Renal cortex interstitium (tissue), 15 donors: Measurements from ENCODE around the gene CMTR1. TPM values are rescaled to one million over a fixed set of nuclear protein-coding genes. Genes with fewer than 3 reads are reported as not detected.
"Not testable (repeated sequence)": the region's sequence is repeated elsewhere in the genome, so short reads cannot be mapped to it uniquely, and the experiment has no call there.

Experiments
- DNase-seq, 11 donors: peaks; one replicate each; pipeline ENCODE4 v3.0.0-alpha.2; 2013; ENCODE audit warnings: low read depth in 9 of 11, low spot score in 4 of 11; ENCODE audit errors: extremely low read depth in 1 of 11
- long read RNA-seq, 16 experiments: transcript quantifications; one replicate each; lab custom pipeline, GENCODE V29; 2026
- polyA plus RNA-seq, 3 donors: library from polyadenylated mRNA; unstranded; fragments of 120-200 nt; gene quantifications; one replicate each; pipeline ENCODE4 v1.2.1, GENCODE V29; 2013; ENCODE audit not compliant: insufficient read length in 3 of 3

The CMTR1 gene, protein sequence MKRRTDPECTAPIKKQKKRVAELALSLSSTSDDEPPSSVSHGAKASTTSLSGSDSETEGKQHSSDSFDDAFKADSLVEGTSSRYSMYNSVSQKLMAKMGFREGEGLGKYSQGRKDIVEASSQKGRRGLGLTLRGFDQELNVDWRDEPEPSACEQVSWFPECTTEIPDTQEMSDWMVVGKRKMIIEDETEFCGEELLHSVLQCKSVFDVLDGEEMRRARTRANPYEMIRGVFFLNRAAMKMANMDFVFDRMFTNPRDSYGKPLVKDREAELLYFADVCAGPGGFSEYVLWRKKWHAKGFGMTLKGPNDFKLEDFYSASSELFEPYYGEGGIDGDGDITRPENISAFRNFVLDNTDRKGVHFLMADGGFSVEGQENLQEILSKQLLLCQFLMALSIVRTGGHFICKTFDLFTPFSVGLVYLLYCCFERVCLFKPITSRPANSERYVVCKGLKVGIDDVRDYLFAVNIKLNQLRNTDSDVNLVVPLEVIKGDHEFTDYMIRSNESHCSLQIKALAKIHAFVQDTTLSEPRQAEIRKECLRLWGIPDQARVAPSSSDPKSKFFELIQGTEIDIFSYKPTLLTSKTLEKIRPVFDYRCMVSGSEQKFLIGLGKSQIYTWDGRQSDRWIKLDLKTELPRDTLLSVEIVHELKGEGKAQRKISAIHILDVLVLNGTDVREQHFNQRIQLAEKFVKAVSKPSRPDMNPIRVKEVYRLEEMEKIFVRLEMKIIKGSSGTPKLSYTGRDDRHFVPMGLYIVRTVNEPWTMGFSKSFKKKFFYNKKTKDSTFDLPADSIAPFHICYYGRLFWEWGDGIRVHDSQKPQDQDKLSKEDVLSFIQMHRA
- 10 to 100 TPM; 44.9 to 53.3 (median 46.6) TPM for polyA plus RNA-seq
- long read RNA-seq, donor 1, full-length matches to known transcripts: 1 of 1 reads
- long read RNA-seq, donor 1, partial matches to known transcripts: 0 of 1 reads
- long read RNA-seq, donor 1, other reads (novel, unspliced or antisense): 0 of 1 reads
- long read RNA-seq, donor 2, full-length matches to known transcripts: 1 of 1 reads
- long read RNA-seq, donor 2, partial matches to known transcripts: 0 of 1 reads
- long read RNA-seq, donor 2, other reads (novel, unspliced or antisense): 0 of 1 reads
- long read RNA-seq, donor 3, full-length matches to known transcripts: 1 of 1 reads
- long read RNA-seq, donor 3, partial matches to known transcripts: 0 of 1 reads
- long read RNA-seq, donor 3, other reads (novel, unspliced or antisense): 0 of 1 reads
- long read RNA-seq, donor 4, full-length matches to known transcripts: 2 of 2 reads
- long read RNA-seq, donor 4, partial matches to known transcripts: 0 of 2 reads
- long read RNA-seq, donor 4, other reads (novel, unspliced or antisense): 0 of 2 reads
- long read RNA-seq, donor 5: 0 reads
- long read RNA-seq, donor 6, full-length matches to known transcripts: 2 of 18 reads
- long read RNA-seq, donor 6, partial matches to known transcripts: 16 of 18 reads
- long read RNA-seq, donor 6, other reads (novel, unspliced or antisense): 0 of 18 reads
- long read RNA-seq, donor 7, full-length matches to known transcripts: 3 of 3 reads
- long read RNA-seq, donor 7, partial matches to known transcripts: 0 of 3 reads
- long read RNA-seq, donor 7, other reads (novel, unspliced or antisense): 0 of 3 reads
- long read RNA-seq, donor 8: 0 reads
- long read RNA-seq, donor 9, partial matches to known transcripts: 8 of 48 reads
- long read RNA-seq, donor 9, other reads (novel, unspliced or antisense): 40 of 48 reads
- long read RNA-seq, donor 10, full-length matches to known transcripts: 2 of 2 reads
- long read RNA-seq, donor 10, partial matches to known transcripts: 0 of 2 reads
- long read RNA-seq, donor 10, other reads (novel, unspliced or antisense): 0 of 2 reads
- long read RNA-seq, donor 11, full-length matches to known transcripts: 1 of 1 reads
- long read RNA-seq, donor 11, partial matches to known transcripts: 0 of 1 reads
- long read RNA-seq, donor 11, other reads (novel, unspliced or antisense): 0 of 1 reads
- long read RNA-seq, donor 12: 0 reads
- long read RNA-seq, donor 13: 0 reads
- long read RNA-seq, donor 14, full-length matches to known transcripts: 6 of 6 reads
- long read RNA-seq, donor 14, partial matches to known transcripts: 0 of 6 reads
- long read RNA-seq, donor 14, other reads (novel, unspliced or antisense): 0 of 6 reads
- long read RNA-seq, donor 15, full-length matches to known transcripts: 4 of 4 reads
- long read RNA-seq, donor 15, partial matches to known transcripts: 0 of 4 reads
- long read RNA-seq, donor 15, other reads (novel, unspliced or antisense): 0 of 4 reads
- long read RNA-seq, donor 16, full-length matches to known transcripts: 15 of 37 reads
- long read RNA-seq, donor 16, partial matches to known transcripts: 22 of 37 reads
- long read RNA-seq, donor 16, other reads (novel, unspliced or antisense): 0 of 37 reads

DNA sequence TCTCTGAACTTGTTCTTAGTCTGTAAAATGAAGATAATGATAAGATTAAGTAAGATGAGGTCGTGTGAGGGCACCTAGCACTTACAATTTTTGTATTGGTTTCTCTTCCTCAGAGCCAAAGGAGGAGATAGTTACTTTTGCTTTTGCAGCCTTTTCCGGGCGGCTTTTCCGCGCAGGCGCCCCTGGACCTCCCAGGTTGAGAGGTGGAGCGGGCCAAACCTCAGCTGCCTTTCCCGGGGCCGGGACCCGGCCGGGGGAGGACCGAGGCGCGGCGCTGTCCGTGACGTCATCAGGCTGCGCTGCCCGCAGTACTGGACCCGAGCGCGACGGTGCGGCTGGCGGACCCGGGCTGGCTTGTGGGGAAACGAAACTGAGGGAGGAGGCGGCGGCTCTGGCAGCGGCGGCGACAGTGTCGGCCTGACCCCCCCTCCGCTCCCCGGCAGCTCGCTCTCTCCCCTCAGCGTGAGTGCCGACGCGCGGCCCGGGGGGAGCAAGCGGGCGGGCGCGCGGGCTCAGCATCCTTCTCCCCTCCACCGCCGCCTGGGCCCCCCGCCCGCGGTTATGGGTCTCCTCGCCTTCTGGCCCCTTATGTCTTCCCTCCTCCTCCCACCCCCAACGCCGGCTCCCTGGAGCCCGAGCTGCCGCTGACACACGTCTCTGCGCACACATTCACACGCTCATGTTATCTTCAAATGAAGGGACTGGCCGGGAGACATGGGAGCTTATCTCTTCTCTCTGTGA, at the start of gene CMTR1:
CMTR1 (plus strand) TSS at position 306 of the 741 bp plus-strand sequence. CDS start 2,409 bp downstream, outside the sequence.
- peak; percentile 66 to 87 (median 84) for DNase-seq

DNA sequence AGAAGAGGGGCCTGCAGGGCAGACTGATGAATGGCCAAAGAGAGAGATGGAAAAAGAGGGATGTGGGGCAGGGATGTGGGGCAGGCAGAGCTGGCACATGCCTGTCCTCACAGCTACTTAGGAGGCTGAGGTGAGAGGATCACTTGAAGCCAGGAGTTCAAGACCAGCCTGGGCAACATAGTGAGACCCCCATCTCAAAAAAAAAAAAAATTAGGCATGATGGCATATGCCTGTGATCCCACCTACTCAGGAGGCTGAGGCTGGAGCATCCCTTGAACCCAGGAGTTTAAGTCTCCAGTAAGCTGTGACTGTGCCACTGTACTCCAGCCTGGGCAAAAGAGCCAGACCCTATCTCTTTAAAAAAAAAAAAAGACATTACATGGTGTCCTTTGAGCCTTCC, 44.4 kb upstream of the CMTR1 start:
- DNase-seq: no peak

GRCh38 chr6:37389857-37390256, 43.2 kb upstream of the CMTR1 start:
- DNase-seq: no peak

DNA sequence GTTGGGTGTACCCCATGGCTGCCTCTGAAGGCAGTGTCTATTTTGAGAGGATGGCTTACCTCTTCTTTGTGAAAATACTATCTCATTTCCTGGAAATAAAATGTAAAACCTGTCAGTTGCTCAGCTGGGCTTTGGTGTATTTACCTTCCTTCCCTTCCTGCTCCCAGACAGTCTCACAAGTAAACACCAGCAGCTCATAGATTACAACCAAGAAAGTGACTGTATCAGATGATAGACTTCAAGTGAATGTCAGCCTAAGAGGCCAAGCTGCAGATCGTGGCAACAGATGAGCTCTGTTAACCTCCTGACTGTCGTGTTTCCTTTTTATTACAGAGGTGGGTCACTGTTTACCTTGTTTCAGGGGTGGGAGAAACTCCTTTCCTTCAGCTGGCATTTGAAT, 41.9 kb upstream of the CMTR1 start:
- no peak for DNase-seq

DNA sequence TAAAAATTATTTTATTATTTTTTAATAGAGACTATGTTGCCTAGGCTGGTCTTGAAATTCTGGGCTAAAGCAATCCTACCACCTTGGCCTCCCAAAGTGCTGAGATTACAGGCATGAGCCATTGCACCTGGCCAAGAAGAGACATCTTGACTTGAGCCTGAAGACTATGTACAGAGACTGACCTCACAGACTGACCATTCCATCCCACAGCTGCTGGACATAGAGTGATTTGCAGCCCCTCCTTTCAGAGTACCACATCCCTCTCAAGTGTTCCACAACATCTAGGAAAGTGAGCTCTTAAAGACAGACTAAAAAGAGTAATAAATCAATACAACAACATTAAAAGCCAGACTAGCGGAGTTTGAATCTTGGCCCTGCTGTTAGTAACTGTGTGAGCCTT, 40.2 kb upstream of the CMTR1 start:
- DNase-seq: no peak

GRCh38 chr6:37393381-37393929, 39.6 kb upstream of the CMTR1 start:
- DNase-seq: no peak

- DNase-seq: no peak
Measured at GRCh38 chr6:37396571-37397180, 36.3 kb upstream of the CMTR1 start.

GRCh38 chr6:37399131-37399530, 33.9 kb upstream of the CMTR1 start:
- DNase-seq: no peak

- no peak for DNase-seq
Measured at GRCh38 chr6:37399795-37400490, 33.1 kb upstream of the CMTR1 start.

GRCh38 chr6:37401658-37402057, 31.4 kb upstream of the CMTR1 start:
- DNase-seq: not testable (repeated sequence)

- no peak for DNase-seq
Measured at GRCh38 chr6:37406726-37407341, 26.2 kb upstream of the CMTR1 start.

DNA sequence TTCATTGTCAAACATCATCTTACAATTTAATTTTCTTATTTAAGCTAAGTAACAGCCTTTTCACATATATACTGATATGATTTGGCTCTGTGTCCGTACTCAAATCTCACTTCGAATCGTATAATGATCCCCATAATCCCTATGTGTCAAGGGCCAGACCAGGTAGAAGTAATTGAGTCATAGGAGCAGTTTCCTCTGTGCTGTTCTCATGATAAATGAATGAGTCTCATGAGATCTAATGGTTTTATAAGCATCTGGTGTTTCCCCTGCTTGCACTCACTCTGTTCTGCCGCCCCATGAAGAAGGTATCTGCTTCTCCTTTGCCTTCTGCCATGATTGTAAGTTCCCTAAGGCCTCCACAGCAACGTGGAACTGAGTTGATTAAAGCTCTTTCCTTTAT, 25.1 kb upstream of the CMTR1 start:
- no peak for DNase-seq

DNA sequence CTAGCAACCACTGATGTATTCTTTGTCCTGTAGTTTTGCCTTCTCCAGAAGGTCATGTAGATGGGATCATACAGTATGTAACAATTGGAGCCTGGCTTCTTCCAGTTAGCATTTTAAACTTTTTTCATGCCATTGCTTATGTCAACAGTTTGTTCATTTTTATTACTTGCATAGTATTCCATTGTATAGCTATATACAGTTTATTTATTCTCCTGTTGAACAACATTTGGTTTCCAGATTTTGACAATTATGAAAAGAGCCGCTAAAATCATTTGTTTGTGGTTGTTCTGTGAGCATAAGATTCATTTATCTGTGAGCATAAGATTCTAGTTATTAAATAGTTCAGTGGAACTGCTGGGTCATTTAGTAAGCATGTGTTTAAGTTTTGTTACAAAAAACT, 23.5 kb upstream of the CMTR1 start:
- no peak for DNase-seq

DNA sequence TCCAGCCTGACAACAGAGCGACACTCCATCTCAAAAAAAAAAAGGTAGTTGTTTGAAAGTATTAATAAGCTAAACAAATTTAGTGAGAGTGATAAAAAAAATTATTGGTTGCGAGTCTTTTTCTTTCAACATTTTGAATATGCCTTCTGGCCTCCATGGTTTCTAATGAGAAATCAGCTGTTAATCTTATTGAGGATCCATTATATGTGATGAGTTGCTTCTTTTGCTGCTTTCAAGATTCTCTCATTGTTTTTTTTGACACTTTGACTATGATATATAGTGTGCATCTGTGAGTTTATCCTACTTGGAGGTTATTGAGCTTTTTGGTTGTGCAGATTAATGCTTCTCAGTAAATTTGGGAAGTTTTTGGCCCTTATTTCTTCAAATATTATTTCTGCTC, 15.6 kb upstream of the CMTR1 start:
- DNase-seq: no peak

- DNase-seq: no peak
Measured at GRCh38 chr6:37418722-37419121, 14.3 kb upstream of the CMTR1 start.
